Spinal cord (tissue), 10 donors: Measurements from ENCODE around the gene PAX2. TPM values are rescaled to one million over a fixed set of nuclear protein-coding genes. Genes with fewer than 3 reads are reported as not detected.

Experiments used
- DNase-seq, 6 donors: peaks; one replicate each; pipeline versions ENCODE4 v3.0.0 to v3.0.0-alpha.2; 2013 to 2015; ENCODE audit warnings: low spot score in 6 of 6, low read depth in 4 of 6
- H3K27ac ChIP-seq: one replicate; pipeline ENCODE4 v1.5.1; 2013; ENCODE audit warnings: low read depth, low read length, control low read depth
- H3K27me3 ChIP-seq: one replicate; pipeline ENCODE4 v1.6.1; 2013; ENCODE audit warnings: low read length; ENCODE audit not compliant: control insufficient read depth, insufficient read depth
- H3K36me3 ChIP-seq: one replicate; pipeline ENCODE4 v1.6.1; 2013; ENCODE audit warnings: low read length; ENCODE audit not compliant: control insufficient read depth, insufficient read depth
- H3K4me1 ChIP-seq: one replicate; pipeline ENCODE4 v1.6.1; 2013; ENCODE audit warnings: low read length; ENCODE audit not compliant: control insufficient read depth, insufficient read depth
- H3K4me3 ChIP-seq: one replicate; pipeline ENCODE4 v1.5.1; 2013; ENCODE audit warnings: low read depth, low read length, control low read depth
- H3K9me3 ChIP-seq: one replicate; pipeline ENCODE4 v1.6.1; 2013; ENCODE audit warnings: low read length; ENCODE audit not compliant: control insufficient read depth, insufficient read depth
- WGBS: methylation state at CpG from one replicate; pipeline ENCODE4 v1.1.5; 2013; ENCODE audit warnings: missing lambda C conversion rate; ENCODE audit not compliant: insufficient coverage; 5-methylcytosine and 5-hydroxymethylcytosine counted together
- polyA plus RNA-seq, 2 donors: library from polyadenylated mRNA; unstranded; fragments of 120-200 nt; gene quantifications; one replicate each; pipeline ENCODE4 v1.2.1, GENCODE V29; 2013; ENCODE audit not compliant: insufficient read length in 2 of 2
- total RNA-seq, 2 donors: library from RNA; depleted of rRNA in 1 of 2; stranded (reverse); fragments of 120-200 nt in 1 of 2; fragments of >200 nt in 1 of 2; gene quantifications; one replicate each; pipeline versions ENCODE4 v1.2.3 to v1.2.4, GENCODE V29; 2013 to 2014
- donor health status: healthy.

Gene PAX2
- total and polyA plus RNA-seq, 4 donors, result 1.9 to 54.8 (median 29.3) TPM

DNA sequence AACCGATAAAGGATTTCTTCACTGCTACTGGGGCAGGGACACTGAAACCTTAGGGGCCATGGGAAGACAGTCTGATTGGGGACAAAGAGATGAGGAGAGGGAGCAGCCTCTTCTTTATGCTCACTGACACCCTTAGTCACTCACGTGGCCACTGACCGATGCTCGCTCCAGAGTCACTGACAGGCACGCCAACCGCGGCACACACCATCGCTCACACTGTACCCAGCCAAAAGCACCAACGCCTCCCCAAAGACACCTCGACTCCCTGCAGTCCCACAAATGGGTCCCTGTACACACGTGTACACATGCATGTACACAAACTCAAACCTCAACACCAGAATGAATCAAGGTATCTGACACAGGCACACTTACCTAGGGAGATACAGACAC lies 132.1 kb downstream of the PAX2 start:
- H3K36me3 ChIP-seq, result no peaks in the 10 kb centered on the region
- H3K4me1 ChIP-seq, result peaks cover 39% of the 10 kb centered on the region
- peaks cover 2% of the 10 kb centered on the region for H3K27me3 ChIP-seq
- H3K9me3 ChIP-seq, result no peaks in the 10 kb centered on the region
- no peak overlapping the region for H3K27ac ChIP-seq
- WGBS, result 63% methylated on average over 11 of the region's 11 CpGs
- no peak for DNase-seq
- no peak overlapping the region for H3K4me3 ChIP-seq

DNA sequence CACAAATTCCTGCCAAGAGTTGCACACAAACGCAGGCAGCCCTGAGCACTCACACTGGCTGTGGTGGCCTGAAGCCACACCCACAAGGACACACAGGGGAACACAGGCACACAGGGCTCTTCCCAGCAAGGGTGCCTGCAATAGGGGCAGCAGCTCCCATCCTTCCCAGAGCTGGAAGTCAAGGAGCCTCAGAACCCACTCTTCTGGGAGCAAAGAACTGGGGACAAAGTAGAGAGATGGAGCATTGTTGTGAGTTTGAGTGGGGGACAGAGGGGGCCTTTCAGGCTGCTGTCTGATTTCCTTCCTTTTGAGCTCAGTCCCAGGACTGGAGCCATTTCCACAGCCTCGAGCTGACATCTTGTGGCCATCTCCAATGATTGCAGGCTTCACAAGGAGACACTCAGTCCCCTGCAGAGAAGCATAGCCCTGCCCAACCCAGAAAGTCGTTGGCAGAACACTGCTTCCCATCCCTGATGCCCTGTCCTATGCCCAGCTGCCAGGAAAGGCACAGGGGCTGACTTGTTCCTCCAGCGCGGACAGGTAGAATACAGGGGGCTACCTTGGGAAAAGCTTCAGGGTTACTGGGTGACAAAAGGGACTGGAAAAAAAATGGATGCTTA lies 133.0 kb downstream of the PAX2 start:
- DNase-seq, result peak; percentile 64 to 97 (median 78)
- Histone ChIP-seq H3K4me3 (no peak overlapping the region), H3K9me3 (no peaks in the 10 kb centered on the region), H3K27me3 (no peaks in the 10 kb centered on the region), H3K4me1 (peaks cover 49% of the 10 kb centered on the region), H3K27ac (no peak overlapping the region), H3K36me3 (no peaks in the 10 kb centered on the region)
- 4% methylated on average over 5 of the region's 5 CpGs for WGBS

Other genes starting within 250 kb of the PAX2 start
- 10 to 100 TPM in 1 of 2 donors, 1 to 10 TPM in 1; 6.4 to 11.4 TPM for gene SEC31B, start 225.7 kb upstream of the PAX2 start, total RNA-seq
- 10 to 100 TPM; 23.1 to 38.4 TPM for gene SEC31B, start 225.7 kb upstream of the PAX2 start, polyA plus RNA-seq
- gene NDUFB8, start 215.7 kb upstream of the PAX2 start, total RNA-seq, result 100 to 1,000 TPM; 166 to 273 TPM
- gene NDUFB8, start 215.7 kb upstream of the PAX2 start, polyA plus RNA-seq, result 100 to 1,000 TPM; 264 to 271 TPM
- 10 to 100 TPM; 12.0 to 13.3 TPM for gene HIF1AN, start 209.6 kb upstream of the PAX2 start, total RNA-seq
- gene HIF1AN, start 209.6 kb upstream of the PAX2 start, polyA plus RNA-seq, result 10 to 100 TPM; 32.4 to 32.9 TPM
- 10 to 100 TPM; 49.2 to 64.2 TPM for gene SLF2, start 167.4 kb downstream of the PAX2 start, total RNA-seq
- 10 to 100 TPM; 34.1 to 34.5 TPM for gene SLF2, start 167.4 kb downstream of the PAX2 start, polyA plus RNA-seq
- gene SEMA4G, start 223.9 kb downstream of the PAX2 start, total RNA-seq, result 1 to 10 TPM; 8.6 to 9.9 TPM
- gene SEMA4G, start 223.9 kb downstream of the PAX2 start, polyA plus RNA-seq, result 10 to 100 TPM; 67.0 to 72.6 TPM
- gene MRPL43, start 241.9 kb downstream of the PAX2 start, total RNA-seq, result 10 to 100 TPM; 33.6 to 90.5 TPM
- 100 to 1,000 TPM in 1 of 2 donors, 10 to 100 TPM in 1; 99.9 to 124 TPM for gene MRPL43, start 241.9 kb downstream of the PAX2 start, polyA plus RNA-seq
- gene TWNK, start 242.0 kb downstream of the PAX2 start, total RNA-seq, result 1 to 10 TPM; 4.8 to 6.5 TPM
- gene TWNK, start 242.0 kb downstream of the PAX2 start, polyA plus RNA-seq, result 10 to 100 TPM in 1 of 2 donors, 1 to 10 TPM in 1; 8.4 to 10.2 TPM